HG03469 (cell line): ENCODE results near the gene CCDC171.
"Not testable (repeated sequence)": the region's sequence is repeated elsewhere in the genome, so short reads cannot be mapped to it uniquely, and the experiment has no call there.

ENCODE experiments used
- ATAC-seq: cut with Tn5 transposase; IDR thresholded peaks from one replicate; pipeline ENCODE4 v1.9.1; 2021; ENCODE audit warnings: mild to moderate bottlenecking, moderate library complexity, moderate number of reproducible peaks; ENCODE audit not compliant: unreplicated experiment

The CCDC171 gene

GRCh38 chr9:15552636-15553527 lies at the start of gene CCDC171:
CCDC171 (plus strand) TSS chr9:15553043; CDS start chr9:15564089, 11,046 bp downstream.
- peak; percentile 71 for ATAC-seq

DNA sequence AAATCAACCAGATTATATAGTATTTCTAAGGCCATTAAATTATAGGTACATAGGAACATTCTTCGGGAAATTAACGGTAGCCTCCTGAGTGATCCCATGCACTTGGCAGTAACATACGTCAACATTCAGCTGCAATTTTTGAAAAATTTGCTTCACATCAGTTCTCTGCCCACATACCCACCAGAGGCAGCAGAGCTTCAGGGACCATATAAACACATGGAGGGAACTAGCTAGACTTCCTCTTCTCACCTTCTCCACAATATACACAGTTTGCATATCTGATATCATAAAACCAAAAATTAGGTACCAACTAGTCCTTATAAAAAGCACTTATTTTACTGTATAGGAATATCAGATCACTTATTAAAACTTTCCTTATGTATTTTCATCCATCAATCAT lies 46.9 kb upstream of the CCDC171 start:
- ATAC-seq: peak; percentile 22

DNA sequence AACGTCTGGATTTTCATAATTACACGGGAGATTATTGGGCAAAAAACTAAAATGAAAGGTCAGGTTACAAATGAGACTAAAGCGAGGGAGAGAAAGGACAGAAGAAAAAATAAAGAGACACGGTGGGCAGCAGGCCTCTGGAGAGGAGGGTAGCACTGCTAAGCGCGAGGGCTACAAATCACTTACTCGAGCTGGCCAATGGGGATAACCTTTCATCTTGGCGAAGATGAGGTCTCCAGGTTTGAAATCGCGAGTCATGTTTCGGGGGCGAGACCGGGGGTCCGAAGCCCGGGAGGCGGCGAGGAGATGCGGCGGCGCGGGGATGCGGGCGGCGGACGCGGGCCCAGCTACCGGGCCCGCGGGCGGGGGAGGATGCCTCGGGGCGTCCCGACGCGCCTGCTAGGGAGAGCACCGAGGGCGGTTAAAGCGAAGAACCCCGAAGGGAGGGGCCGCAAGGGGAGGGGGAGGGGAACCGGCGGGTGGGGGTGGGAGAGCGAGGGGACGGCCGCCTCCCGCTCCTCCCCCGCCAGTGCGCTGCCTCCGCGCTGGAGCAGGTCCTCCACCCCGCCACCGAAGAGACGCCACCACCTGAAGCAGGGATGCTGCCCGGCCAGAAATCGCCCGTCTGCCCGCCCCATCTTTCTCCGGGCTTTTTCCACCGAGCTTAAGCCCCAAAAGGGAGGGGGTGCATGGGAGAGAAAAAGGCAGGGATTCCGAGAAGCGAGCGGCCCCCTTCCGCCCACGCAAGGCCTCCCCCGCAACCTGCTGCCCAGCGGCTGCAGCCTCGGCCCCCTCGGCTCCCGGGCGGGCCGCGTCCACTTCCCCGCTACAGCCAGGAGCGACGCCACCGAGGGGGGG lies 42.7 kb upstream of the CCDC171 start:
- peak; percentile 23 for ATAC-seq

GRCh38 chr9:15510789-15511575 lies 41.9 kb upstream of the CCDC171 start, which contains the start of gene PSIP1:
PSIP1 (minus strand) TSS chr9:15510970; CDS start chr9:15510188, 782 bp downstream.
- ATAC-seq: peak; percentile 59

- no peak for ATAC-seq
These were observed 40.6 kb upstream of the CCDC171 start for GRCh38 chr9:15512204-15512603.

- ATAC-seq: no peak
These were observed 40.0 kb upstream of the CCDC171 start for GRCh38 chr9:15512889-15513288.

GRCh38 chr9:15513335-15513734 lies 39.5 kb upstream of the CCDC171 start:
- no peak for ATAC-seq

- ATAC-seq: no peak
These were observed 33.0 kb upstream of the CCDC171 start for GRCh38 chr9:15519831-15520230.

- no peak for ATAC-seq
These were observed 31.6 kb upstream of the CCDC171 start for GRCh38 chr9:15521254-15521653.

GRCh38 chr9:15522130-15522755 lies 30.6 kb upstream of the CCDC171 start:
- no peak for ATAC-seq

- ATAC-seq: no peak
These were observed 27.9 kb upstream of the CCDC171 start for GRCh38 chr9:15524845-15525455.

DNA sequence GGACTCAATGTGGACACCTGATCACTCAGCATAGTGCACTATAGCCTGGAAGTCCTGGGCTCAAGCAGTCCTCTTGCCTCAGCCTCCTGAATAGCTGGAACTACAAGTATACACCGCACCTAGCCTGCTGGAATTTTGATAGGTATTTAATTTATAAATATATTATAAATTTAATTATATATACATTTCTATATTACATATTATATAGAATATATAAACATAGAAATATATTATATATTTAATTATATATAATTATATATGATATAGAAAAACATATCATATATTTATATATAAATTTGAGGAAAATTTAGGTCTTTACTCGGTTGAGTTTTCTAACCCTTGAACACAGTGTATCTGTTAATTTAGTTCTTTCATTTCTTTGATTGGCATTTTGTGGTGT lies 26.9 kb upstream of the CCDC171 start:
- ATAC-seq: no peak

DNA sequence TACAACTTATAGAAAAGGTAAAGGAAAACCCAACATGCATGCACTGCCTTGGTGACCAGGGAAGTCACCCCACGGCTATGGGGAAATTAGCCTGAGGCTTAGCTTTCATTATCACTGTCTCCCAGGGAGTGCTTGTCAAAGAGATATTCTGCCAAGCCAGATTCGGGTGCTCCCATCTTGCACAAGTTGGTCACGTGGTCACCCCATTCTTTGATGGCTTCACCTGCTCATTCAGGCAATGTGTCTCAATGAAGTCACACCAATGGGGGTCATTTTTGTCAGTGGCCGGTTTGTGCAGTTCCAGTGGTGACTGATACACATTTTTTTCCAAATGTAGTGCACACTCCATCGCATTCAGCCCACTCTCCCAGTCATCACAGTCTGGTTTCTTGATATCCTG lies 25.8 kb upstream of the CCDC171 start:
- not testable (repeated sequence) for ATAC-seq

- ATAC-seq: peak; percentile 76
These were observed 23.1 kb upstream of the CCDC171 start for GRCh38 chr9:15529566-15530324.

- peak; percentile 44 for ATAC-seq
These were observed 21.5 kb upstream of the CCDC171 start for GRCh38 chr9:15531380-15531779.

DNA sequence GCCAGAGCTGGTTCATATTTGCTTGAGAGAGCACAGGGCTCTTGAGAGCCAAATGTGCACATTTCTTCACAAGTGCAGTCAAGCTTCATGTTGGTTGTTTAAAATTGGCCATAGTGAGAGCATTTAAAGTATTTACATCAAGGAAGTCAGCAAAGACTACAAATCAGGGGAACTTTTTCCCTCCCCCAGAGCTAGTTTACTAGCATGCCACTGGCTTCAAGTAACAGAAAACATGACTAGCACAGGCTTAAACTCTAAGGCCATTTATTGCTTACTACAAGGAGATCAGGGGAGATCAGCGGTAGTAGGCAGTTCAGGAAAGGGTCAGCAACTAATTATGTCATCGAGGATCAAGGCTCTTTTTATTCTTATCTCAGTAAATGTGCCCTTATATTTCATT lies 11.0 kb upstream of the CCDC171 start:
- no peak for ATAC-seq

DNA sequence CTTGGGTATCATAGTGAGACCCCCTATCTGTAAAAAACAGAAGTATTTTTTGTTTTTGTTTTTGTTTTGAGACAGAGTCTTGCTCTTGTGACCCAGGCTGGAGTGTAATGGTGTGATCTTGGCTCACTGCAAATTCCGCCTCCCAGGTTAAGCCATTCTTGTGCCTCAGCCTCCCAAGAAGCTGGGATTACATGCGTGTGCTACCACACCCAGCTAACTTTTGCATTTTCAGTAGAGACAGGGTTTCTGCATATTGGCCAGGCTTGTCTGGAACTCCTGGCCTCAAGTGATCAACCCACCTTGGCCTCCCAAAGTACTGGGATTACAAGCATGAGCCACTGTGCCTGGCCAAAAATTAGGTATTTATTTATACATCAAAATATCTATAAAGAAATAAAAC lies 10.2 kb upstream of the CCDC171 start:
- no peak for ATAC-seq

- no peak for ATAC-seq
These were observed 9.6 kb upstream of the CCDC171 start for GRCh38 chr9:15543047-15543813.
